HPDE6-E6E7 (cell line): ENCODE data around the gene HSPG2.
"Not testable (repeated sequence)": the region's sequence is repeated elsewhere in the genome, so short reads cannot be mapped to it uniquely, and the experiment has no call there.

Source experiments
- DNase-seq: peaks from one replicate; pipeline ENCODE4 v3.0.0; 2011; ENCODE audit warnings: missing footprints; ENCODE audit errors: extremely low spot score

Gene HSPG2

DNA sequence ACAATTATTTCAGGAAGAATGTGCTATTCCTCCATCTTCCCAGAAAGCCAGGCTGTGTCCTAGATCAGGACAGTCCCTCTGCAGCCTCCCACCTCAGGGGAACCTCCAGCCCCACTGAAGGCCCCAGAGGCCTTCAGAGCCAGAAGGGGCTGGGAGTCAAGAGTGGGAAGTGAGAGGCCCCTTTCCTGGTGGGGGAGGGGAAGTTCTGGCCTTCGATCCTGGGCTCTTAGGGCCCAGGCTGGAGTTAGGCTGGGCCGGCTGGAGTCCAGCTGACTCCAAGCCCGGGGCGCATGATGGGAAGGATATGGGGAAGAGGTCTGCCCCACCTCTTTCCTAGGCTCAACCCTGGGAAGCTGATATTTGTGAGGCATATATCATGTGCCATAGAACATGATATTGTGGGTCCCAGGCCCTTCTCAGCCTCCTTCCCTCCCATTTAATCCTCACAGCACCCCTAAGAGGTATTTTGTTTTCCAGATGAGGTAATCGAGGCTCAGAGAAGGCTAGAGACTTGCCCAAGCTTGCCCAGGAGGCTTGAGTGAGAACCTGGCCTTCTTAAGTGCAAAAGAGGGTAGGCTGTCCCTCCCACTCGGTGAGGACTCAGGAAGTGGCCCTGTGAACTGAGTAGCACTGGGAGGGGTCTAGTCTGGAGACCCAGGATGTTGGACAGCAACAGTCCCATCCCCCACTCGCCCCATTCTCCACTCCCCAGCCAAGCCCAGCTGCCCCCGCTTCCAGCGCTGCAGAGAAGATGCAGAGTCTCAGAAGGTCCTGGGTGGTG is 18.6 kb upstream of the HSPG2 start:
- DNase-seq = no peak

GRCh38 chr1:21955058-21955457 is 17.9 kb upstream of the HSPG2 start:
- DNase-seq = no peak

DNA sequence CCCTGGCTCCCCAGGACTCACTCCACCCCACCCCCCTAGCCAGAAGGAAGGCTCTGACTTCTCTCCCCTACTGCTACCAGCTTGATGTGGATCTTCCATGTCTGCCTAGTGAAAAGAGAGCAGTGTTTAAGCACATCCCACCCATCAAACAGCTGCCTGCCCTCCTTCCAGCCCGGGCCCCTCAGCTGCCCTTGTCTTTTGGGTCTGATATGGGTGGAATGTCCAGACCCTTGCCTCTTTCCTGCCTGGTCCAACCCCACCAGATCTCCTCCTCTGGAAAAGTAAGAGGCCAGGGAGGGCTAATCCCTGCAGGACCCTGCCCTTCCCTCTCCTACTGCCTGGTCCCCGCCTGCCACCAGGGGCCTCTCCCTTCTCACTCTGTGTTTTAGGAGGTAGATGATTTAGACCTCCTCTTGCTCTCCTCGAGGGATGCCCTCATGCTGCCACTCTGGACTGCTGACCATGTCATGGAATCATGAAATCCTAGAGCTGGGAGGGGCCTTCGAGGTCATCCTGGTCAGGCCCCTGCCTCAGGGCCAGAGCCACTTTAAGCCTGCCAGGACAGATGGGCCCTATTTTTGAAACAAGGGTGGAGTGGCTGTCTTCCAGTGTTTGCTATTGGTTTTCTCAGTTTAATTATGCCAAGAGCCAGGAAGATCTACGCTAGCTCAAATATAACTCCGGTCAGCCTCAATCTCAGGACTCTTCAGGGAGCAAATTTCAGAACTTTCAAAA is 15.8 kb upstream of the HSPG2 start:
- no peak for DNase-seq

GRCh38 chr1:21951226-21951870 is 14.2 kb upstream of the HSPG2 start:
- no peak for DNase-seq

DNA sequence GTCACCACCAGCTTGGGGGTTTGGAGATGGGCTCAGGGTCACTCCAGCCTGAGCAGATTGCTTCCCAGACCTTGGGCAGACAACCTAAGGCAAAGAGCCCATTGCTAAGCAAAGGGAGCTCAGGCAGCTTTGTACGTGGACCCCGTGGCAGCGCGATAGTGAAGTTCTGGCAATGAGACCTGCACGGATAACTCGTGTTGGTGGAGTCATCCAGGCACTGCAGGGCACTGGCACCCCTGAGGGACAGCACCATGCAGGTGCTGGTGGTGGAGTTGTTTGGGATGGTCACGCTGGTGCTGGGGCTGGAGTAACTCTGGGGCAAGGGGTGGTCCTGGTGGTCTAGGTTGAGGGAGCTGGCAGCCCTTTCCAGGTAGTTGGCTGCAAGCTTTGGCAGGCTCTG is 13.6 kb upstream of the HSPG2 start:
- no peak for DNase-seq

- DNase-seq = no peak
Measured at GRCh38 chr1:21946836-21947587, 9.9 kb upstream of the HSPG2 start.

- DNase-seq = no peak
Measured at GRCh38 chr1:21944733-21945073, 7.6 kb upstream of the HSPG2 start.

DNA sequence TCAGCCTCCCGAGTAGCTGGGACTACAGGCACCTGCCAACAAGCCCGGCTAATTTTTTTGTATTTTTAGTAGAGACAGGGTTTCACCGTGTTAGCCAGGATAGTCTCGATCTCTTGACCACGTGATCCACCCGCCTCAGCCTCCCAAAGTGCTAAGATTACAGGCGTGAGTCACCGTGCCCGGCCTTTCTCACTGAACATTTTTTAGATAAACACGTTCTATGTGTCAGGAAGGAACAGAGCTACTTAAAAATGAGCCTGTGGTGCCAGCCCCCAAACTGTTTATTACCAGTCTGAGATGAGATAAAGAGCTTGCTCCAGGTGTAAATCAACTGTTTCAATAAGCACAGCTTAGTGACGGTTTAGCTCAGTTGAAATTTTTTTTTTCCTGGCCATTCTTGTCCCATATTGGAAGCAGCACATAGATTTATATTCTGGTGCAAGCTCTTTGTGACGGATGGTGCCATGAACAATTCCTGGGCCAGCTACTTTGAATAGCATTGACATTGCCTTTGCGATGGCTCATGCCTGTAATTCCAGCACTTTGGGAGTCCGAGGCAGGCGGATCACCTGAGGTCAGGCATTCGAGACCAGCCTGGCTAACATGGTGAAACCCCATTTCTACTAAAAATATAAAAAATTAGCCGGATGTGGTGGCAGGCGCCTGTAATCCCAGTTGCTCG is 6.0 kb upstream of the HSPG2 start:
- not testable (repeated sequence) for DNase-seq

DNA sequence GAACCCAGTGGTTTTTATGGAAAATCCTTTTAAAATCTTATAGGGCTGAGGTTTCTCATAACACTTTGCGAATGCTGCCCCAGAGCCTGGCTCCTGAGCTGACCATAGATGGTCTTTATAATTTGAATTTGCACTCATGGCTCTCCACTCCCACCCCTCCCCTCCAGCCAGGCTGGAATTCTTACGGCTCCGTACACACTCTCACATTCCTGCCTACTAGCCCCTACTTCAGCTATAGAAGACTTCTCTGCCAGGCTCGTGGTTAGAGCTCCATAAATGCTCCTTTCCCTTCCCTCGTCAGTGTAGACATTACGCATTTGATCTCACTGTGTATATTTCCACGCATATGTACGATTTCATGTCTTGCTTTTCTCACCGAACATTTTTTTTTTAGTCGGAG is 5.4 kb upstream of the HSPG2 start:
- DNase-seq = no peak

DNA sequence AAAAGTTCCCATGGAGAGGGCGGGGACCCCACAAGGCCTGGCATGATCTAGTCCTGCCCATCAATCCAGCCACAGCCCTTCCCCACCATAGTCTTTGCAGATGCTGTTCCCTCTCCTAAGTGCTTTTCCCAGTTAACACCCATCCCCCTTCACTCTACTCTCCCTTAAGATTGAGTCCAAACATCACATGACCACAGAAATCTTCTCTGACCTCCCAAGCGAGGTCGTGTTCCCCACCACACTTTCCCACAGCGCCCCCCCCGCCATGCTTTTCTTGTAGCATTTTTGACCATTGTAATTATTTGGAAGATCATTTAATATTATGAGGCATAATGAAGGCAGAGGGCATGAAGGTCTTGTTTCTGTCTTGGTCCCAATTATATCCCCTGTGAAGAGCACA is 4.3 kb upstream of the HSPG2 start:
- DNase-seq = no peak

GRCh38 chr1:21940492-21940891 is 3.4 kb upstream of the HSPG2 start:
- no peak for DNase-seq

DNA sequence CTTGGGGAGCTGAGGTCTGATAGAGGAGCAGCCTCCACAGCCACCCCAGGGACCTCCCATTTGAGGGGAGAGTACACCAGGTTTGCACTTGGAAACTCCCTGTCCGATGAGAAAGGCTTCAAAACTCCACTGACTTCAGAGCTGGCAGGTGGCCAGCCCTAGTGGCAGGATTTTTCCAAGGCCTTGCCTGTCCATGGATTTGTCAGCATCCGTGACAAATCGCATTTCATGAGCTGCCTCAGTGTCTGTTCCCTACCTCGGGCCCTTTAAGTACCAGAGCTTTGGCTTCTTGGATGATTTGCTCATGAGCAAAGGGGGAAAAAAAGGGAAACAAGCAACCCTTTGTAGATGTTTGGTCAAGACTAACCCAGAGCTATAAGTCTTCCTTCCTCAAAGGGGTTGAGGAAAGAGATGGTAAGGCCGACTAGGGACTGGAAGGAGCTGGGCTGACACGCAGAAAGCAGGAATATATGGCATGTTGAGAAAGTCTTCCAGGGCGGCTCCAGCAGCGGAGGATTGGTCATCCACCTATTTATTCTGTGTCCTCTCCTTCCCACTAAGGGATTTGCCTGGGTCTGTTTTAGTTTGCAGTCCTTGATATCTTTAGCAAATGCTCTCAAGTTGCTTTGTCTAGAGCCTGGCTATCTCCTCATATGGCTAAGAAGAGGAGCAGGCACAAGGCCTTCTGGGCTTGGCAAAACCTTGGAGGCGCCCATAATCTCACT is 2.7 kb upstream of the HSPG2 start:
- peak; percentile 63 for DNase-seq

GRCh38 chr1:21938732-21939538 is 1.8 kb upstream of the HSPG2 start:
- DNase-seq = no peak

DNA sequence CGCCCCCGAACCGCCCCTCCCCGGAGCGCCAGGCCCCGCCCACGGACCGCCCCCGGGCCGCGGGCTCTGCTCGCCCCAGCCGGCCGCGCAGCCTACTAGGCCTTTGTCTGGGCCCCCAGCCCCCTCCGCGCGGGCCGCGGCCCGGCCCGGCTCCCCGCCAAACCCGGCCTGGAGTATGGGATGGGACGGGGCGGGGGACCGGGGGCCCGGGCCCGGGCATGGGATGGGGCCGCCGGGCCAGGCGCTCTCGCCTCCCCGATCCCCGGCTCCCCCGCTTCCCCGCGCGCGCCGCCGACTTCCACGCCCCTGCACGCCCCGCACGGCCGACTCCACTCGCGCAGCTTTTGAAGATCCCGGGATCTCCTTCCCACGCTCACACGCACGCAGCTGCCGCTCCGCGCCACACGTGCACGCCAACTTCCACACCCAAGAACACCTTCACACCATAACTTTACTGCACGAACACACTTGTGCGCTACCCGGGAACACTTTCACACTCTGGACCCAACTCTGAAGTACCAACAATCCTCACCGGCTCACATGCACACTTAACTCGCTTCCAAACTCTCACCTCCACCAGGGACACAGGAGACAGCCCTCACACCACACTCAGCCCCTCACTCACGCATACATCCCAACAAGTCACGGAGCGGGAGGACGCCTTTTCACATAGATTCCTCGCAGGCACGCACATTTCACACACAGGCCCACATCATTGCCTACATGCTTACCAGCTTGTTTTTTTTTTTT is 437 bp upstream of the HSPG2 start:
- peak; percentile 60 for DNase-seq

DNA sequence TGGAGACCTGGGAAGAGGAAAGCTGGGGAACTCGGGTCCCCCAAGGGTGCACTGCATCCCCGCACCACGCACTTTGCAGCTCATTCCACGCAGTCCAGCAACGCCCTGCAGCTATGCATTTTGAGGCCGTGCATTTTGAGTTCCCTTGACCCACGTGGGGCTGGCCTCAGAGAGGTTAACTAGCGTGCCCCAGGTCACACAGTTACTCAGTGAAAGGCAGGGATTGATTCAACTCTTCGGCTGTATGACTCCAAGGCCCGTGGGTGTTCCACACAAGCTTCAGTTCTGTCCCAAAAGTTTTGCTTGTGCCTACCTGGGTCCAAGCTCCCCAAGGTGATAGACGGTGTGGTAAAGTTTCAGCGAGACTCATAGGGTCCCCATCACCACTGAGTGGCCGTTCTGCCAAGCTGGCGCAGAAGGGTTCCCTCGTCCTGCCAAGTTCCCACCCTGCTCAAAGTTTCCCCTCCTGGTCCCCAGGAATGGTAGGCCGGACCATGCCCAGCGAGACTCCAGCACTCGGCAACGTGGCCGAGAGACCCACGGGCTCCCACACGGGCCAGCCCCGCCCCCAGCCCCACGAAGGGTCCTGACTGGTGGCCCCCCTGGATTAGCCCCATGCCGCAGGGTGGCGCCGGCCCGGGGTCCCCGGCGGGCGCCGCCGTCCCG is 611 bp downstream of the HSPG2 start:
- no peak for DNase-seq

DNA sequence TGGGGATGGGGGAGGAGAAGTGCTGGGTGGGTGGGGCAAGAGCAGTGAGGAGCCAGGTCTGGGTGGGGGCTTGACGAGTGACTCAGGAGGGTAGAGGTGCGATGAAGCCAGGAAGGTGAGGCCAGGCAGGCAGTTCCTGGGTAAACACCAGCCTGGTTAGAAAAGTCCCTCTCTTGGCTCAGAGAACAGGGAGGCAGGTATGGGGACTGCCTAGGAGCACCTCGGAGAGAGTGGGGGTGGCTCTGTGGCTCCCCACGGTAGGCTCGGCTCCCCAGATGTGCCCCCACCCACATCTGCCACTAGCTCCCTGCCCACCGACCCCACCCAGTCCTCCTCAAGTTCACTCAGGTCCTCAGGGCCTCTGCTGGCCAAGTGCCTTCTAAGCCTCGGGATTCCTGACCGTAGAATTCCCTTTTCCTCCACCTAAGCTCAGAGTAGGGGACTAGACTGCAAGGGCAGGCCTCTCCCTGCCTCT is 1.2 kb downstream of the HSPG2 start:
- DNase-seq = no peak

DNA sequence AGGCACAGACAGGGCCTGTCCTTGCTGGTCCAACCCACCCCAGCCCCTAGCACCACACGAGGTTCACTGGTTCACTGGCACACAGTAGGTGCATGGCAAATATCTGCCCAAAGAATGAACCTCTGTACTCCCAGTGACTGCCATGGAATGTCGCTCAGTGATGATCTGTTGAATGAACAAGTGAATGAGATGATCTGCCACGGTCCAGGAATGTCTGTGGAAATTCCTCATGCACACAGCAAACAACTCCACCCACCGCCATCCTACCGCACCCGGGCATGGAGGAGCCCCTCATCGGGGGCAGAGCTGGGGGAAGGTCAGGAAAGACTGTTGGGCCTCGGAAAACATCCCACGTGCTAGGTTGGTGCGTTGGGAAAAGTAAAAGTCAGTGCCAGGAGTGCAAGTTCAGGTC is 1.7 kb downstream of the HSPG2 start:
- no peak for DNase-seq

DNA sequence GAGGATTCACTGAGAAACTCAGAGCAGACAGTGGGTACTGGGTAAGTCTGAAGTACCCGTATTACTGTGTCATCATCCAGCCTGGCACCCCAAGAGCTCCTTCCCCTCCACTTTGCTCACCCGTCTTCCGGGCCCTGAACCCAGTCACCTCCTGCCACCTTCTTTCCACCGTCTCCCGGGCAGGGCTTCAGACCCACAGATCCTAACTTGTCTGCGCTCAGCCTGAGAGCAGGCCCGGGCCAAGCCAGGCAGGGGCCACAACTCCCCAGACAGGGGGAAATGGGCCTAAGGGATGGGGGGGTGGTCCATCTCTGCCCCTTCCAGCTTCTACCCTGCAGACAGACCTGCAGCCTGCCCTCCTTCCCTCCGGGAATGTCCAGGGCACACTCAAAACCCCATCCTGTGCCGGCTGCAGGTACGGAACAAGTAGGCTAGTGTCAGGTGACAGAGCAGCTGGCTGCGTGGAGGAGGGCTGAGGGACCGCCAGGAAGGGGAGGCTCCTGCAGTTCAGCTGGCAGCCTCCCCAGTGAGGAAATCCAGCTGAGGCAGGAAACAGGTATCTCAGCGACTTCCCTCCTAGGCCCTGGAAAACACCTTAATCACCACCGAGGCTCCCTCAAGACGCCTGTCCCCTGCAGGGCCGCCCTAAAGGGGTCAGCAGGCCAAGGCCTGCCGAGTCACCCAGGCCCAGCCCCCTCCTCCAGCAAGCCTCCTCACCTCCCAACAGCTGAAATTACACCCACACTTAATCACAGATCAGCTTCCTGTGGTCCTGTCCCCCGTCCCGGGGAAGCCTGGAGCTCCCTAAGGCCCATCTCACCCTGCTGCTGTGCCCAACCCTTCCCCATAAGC is 3.5 kb downstream of the HSPG2 start:
- DNase-seq = peak; percentile 67
